Testis (tissue), 2 donors: ENCODE results near the gene OR5A1.

Experiments used
- POLR2A ChIP-seq: fragments of 450-650 bp; IDR thresholded peaks from one replicate; pipeline ENCODE4 v1.6.1; 2017; ENCODE audit warnings: antibody characterized with exemption, mild to moderate bottlenecking, moderate library complexity
- TF ChIP-seq, protein P1 (sequence below), 3 experiments: fragments of 450-650 bp in 2 of 3; fragments of 200-600 bp in 1 of 3; sonication (generic) in 1 of 3; IDR thresholded peaks; one replicate each; pipeline ENCODE4 v1.5.1; 2016 to 2019; ENCODE audit warnings: antibody characterized with exemption in 3 of 3, mild to moderate bottlenecking in 2 of 3, moderate library complexity in 1 of 3

DNA sequence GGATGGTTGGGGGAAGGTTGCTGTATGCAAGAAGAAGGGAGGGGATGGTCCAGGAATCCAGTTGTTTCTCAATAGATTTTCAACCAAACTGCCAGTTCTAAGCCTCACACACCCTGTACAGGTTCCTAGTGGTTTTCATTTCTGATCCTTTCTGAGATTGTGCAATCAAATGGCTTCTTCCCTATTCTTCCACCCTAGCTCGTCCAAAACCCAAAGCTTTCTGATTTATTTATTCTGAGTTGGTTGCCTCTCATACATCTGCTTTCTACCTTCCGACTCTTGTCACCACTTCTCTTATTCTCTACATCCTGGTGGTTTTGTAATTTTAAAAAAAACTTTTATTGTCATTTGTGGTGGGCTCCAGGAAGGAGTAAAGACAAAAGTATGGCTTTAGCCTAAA is 22.6 kb upstream of the OR5A1 start:
- no peak for TF ChIP-seq POLR2A
- TF ChIP-seq, protein P1, sequence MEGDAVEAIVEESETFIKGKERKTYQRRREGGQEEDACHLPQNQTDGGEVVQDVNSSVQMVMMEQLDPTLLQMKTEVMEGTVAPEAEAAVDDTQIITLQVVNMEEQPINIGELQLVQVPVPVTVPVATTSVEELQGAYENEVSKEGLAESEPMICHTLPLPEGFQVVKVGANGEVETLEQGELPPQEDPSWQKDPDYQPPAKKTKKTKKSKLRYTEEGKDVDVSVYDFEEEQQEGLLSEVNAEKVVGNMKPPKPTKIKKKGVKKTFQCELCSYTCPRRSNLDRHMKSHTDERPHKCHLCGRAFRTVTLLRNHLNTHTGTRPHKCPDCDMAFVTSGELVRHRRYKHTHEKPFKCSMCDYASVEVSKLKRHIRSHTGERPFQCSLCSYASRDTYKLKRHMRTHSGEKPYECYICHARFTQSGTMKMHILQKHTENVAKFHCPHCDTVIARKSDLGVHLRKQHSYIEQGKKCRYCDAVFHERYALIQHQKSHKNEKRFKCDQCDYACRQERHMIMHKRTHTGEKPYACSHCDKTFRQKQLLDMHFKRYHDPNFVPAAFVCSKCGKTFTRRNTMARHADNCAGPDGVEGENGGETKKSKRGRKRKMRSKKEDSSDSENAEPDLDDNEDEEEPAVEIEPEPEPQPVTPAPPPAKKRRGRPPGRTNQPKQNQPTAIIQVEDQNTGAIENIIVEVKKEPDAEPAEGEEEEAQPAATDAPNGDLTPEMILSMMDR (IDR thresholded peaks at IDR 0.05) = no peak
